ENCODE measurements around the gene CLEC16A.

Gene CLEC16A

DNA sequence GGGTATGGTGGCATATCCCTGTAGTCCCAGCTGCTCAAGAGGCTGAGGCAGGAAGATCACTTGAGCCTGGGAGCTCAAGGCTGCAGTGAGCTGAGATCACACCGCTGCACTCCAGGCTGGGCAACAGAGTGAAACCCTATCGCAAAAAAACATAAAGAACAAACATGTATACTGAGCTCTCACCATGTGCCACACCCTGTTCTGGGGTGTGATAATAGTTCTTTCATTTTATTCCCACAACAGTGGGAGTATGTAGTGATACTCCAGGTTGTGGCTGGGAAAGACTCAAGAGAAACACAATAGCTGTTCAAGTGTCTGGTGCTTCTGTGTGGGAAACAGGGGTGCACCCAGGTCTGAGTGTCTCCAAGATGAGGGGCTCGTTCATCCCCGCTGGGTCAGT, 221.0 kb downstream of the CLEC16A start:
- no peak for DNase-seq

DNA sequence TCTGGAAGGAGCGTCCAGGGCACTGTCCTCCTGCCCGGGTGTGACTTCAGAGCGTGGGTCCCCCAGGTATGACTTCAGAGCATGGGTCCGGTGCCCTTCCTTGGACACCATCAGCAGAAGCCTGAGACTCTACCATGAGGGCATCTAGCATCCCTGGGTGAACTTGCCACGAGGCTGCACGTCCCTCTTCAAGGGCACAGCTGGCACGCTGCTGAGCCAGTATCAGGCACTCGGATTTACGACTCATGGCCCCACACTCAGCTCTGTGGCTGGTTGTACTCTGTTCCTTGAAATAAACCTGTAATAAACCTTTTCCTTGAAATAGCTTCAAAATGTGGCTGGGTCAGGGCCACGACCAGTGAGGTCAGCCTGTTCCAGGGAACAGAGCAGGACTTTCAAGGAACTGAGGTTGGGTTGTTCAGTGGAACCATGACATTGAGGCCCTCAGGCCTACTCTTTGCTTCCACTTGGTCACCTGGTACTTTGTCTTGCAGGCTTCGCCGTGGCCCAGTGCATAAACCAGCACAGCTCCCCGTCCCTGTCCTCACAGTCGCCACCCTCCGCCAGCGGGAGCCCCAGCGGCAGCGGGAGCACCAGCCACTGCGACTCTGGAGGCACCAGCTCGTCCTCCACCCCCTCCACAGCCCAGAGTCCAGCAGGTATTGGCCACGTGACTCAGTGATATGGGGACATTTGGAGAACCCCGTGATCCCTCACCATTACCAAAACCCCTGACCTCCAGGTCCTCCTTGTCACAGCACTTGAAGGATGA, 221.7 kb downstream of the CLEC16A start:
- DNase-seq = no peak

DNA sequence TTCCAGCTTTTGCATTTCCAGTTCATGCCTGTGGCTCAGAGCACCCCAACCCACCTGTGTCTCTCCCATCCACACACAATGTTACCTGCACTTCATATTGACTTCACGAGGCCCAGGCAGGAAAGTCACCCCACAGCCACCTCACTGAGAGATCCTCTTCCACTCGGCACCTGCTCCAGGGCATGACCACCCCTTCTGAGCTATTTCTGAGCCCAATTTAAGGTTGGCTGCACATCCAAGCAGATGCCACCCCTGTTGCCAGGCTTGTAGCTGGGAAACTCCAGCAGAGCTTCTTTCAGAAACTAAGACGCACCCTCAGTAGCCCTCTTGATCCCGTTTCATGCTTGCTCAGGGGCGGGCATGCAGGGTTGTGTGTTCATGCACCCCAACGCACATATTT, 223.2 kb downstream of the CLEC16A start:
- DNase-seq = no peak

DNA sequence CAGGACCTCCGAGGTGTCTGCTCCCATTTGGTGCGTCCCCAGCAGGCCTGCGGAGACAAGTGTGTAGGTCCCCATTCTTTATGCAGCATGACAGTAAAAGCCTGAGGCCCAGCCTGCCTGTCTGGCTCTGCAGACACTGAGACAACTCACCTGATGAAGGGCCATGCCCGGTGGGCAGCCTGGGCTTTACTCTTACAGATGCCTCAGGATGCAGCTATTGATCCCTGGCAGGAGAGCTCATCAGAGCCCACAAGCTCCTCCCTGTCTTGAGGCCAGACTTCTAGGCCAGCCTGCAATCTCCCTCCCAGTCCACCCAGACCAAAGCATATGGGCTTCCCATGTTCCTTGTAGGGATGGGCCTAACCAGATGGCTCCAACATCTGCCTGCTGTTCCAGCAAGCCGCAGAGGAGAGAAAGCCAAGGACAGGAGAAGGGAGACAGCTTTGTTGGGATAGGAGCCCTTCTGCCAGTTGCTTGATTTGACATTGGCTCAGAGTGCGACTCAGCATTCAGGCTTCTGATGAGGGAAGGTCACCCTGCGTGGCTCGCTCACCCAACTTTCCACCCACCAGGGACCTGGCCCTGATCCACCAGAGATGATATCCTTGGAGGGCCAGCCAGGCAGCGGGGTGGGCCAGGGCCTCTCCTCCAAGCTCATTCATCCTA, 224.2 kb downstream of the CLEC16A start:
- DNase-seq = no peak

DNA sequence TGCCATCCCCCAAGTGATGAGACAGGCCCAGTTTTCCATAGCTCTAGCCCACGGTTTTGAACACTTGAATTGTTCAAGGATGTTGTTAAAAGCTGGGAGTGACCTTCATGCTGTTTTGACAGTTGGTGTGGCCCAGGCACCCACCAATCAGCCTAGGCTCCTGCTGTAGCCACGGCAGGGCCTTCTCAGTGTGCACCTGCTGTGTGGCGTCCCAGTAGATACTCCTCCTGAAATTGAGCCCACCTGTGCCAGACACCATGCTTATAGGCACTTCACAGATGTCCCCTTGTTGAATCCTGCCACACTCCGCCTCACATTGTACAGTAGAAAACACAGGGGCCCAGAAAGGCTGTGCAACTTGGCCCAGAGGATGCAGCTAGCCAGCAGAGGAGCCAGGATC, 225.3 kb downstream of the CLEC16A start:
- no peak for DNase-seq

DNA sequence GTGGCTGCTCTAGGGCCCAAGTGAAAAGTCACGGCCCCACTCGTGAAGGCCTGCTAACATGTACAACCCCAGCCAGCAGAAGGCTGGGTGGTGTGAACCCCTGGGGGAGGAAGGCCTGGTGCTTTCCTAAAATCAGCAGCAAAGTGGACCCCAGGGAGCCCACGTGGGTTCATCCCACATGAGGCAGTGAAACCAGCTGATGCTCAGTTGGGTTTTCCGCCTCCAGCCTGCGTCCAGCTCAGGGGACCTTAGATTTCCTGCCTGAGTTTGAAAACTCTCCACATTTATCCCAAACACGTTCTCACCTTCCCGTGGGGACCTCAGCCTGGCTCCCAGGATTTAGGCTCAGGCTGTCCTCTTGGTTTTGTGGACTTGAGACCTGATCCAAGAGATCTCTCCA, 225.8 kb downstream of the CLEC16A start:
- DNase-seq = no peak

DNA sequence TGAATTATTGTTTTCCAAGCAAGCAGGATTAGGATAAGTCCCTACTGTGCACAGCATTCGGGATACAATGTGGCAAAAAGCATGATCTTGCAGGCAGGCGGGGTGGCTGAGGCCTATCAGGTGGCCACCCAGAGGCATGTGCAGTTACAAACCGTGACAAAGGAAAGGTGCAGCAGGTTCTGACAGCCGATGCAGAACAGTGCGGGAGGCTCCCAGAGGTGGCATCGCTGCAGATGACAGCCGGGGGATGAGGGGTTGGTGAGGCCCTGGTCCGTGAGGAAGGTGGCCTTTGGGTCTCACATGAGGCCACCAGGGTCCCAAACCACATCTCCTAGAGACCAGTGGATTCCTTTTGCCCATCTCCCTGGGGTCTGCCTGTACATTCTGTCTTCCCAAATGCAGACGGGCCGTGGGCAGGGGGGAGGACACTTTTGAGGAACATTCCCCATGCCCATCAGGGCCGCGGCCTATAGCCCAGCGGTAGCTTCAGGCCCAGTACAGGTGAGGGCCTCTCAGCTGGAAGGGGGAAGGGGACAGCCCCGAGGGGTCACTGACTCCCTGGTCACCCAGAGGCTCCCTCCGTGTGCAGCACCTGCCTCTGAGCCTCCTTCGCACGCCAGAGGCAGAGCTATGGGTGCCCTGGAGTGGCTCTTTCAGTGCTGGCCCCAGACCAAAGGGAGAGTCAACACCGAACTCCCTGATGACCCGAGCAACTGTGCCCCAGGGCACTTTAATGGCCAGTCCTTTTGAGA, 226.5 kb downstream of the CLEC16A start:
- no peak for DNase-seq

DNA sequence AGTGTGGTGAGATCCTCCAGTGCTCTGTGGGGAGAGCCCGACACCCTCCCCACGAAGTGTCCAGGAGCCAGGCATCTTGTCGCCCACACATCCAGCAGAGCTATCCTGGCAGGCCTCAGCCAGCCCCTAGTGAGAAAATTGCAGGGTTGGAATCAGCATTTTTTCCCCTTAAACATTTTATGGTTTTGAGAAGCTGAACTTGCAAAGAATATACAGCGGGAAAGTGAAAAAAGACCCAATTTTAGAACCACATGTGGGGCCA, 227.0 kb downstream of the CLEC16A start:
- DNase-seq = no peak

DNA sequence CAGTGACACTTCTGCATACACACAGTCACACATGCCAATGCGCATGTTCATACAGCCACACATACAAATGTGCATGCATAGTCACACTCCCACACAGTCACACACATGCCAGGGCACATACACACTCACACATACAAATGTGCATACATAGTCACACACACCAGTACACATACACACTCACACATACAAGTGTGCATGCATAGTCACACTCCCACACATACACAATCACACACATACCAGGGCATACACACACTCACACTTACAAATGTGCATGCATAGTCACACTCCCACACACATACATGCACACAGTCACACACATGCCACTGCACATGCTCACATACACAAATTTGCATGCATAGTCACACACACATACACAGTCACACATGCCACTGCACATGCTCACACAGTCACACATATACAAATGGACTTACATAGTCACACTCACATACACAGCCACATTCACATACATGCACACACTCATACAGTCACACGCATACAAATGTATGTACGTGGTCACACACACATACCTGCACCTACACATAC, 227.5 kb downstream of the CLEC16A start:
- DNase-seq = no peak

DNA sequence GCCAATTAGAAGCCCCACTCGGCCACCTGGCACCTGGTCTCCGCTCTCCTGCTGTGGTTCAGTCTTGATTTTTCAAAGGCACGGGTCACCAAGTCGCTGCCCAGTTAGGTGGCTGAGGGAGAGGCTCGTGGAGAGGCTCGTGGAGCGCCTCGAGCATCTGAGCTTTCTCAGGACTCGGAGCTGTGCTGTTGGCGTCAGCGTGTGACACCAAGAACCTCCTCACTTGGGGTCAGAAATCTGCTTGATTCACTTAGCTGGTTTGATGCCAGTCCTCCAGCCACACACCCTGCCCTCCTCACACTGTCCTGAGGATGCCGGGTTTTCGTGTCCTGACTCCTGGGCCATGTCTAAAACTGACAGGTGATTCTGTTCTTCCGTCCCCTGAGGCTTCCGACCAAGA, 229.1 kb downstream of the CLEC16A start:
- DNase-seq = no peak

DNA sequence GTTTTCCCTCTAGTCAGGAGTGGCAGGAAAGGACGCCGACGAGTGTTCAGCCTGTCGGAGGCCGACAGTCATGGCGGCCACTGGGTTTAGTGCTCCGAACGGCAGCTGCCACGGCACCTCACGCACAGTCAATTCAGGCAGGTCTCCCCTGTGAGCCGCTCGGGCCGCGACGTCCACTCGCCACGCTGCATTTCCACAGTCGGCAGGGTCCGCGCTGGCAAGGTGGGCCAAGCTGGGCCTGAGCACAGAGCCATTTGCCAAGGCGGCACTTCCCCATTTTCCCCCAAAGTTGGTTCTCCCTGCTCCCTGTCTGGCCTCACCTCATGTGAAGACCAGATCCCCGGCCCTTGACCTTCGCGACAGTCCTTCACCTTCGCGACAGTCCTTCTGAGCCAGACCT, 229.8 kb downstream of the CLEC16A start:
- no peak for DNase-seq

DNA sequence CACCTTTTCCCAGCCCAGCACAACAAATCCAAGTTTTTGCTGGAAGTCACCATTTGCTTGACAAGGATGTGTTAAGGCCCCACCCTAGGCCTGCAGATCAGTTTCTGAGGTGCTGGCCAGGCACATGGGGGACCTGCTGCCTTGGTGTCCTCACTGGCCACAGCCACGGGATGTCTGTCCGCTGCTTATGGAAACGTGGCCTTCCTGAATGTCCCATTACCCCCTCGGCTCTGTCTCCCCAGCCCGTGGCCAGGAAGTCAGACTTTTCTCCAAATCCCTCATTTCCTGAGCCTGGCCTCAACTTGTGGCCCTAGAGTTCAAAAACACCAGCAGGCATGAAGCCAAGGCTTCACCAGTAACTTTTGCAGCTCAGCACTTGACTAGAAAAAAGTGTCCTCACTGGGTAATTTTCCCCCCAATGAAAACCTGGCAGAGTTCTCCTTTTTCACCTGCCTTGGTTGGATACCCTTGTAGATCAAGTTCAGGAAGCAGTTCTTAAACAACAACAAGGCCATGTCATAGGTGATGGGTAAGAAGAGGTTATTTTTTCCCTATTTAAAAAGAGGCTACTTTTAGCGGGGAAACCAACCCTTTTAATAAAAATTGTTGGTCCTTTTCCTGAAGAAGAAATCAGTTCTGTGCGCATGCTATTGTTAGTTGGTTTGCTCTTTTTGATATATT, 230.9 kb downstream of the CLEC16A start:
- no peak for DNase-seq

DNA sequence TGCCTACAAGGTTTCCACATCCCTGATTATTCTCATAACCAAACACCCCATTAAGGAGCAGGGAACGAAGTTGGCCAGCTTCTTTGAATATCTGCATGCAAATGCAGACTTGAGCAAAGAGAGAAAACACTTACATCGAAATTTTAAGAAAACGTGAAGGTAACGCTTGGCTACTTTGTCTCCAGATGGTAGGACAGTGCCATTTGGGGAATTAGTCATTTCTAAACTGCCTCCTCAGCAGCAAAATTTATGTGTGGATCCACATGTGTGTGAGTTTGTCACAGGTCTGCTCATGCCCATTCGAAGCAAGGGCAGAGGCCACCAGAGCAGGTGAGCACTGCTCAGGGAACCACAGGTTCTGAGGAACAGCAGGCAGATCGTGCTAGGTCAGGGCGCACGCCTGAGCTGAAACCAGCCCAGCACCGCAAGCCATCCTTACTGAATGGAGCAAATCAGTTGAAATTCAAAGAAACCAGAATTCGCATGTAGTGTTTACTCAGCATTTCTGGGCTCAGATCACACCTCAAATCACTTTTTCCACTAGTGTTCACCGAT, 231.5 kb downstream of the CLEC16A start:
- no peak for DNase-seq

DNA sequence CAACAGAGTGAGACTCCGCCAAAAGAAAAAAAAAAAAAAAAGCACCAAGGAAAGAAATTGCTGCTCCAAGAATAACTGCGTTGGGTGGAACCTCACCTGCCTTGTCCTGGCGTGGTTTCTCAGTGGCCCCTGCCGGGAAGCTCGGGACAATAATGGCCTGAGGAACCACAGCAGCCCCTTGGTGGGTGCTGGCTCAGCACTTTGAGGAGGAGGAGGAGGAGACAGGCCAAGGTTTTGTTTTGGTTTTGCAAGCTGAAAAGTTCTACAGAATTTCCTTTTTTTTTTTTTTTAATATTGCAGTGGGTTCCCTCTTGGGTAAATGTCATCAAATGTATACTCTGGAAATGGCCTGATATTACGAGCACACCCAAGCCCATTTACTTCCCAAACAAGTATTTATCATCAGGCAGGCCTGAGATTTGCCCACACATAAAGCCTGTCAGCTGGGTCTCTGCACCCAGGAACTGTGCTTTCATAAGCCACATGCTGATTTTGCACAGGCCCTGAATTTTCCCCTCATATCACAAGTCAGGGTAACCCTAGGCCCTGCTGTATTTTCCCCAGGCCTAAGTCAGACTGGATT, 233.3 kb downstream of the CLEC16A start:
- peak; percentile 47 to 62 (median 55) for DNase-seq

DNA sequence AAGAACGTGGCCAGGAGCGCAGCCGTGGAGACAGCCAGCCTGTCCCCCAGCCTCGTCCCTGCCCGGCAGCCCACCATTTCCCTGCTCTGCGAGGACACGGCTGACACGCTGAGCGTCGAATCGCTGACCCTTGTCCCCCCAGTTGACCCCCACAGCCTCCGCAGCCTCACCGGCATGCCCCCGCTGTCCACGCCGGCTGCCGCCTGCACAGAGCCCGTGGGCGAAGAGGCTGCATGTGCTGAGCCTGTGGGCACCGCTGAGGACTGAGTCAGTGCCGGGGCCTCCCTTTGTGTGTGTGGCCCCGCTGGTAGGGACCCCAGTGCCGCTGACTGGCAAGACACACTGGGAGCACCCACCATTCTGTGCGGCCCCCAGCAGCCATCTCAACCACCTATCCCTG, 234.1 kb downstream of the CLEC16A start:
- DNase-seq = no peak

DNA sequence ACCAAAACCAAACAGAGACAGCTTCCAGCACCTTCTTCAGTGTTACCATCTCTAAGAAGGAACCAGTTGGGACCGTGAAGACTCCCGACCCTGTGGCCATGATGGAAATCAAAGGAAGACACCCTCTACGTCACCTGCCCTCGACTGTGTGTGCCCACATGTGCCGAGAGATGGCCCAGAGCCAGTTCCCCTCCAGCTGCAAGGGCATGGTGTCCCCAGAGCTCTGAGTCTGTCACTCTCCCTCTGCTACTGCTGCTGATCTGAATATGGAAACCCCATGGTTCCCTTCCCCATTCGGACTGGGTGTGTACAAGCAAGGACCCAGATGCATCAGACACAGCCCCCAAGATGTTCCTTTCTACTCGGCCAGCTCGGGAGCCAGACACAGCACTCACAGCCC, 235.2 kb downstream of the CLEC16A start:
- DNase-seq = peak; percentile 62 to 69 (median 69)

DNA sequence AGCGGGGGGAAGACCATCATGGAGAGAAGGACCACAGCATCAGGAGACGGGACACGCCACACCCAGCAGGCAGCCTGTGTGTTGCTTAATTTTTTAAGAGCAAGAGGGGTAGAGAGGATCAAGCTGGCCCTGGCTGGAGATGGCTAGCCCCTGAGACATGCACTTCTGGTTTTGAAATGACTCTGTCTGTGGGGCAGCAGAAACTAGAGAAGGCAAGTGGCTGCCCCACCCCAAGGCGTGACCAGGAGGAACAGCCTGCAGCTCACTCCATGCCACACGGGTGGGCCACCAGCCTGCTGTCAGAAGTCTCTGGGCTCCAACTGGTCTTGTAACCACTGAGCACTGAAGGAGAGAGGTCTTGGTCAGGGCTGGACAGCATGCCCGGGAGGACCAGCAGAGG, 236.1 kb downstream of the CLEC16A start:
- peak; percentile 66 to 71 (median 70) for DNase-seq

DNA sequence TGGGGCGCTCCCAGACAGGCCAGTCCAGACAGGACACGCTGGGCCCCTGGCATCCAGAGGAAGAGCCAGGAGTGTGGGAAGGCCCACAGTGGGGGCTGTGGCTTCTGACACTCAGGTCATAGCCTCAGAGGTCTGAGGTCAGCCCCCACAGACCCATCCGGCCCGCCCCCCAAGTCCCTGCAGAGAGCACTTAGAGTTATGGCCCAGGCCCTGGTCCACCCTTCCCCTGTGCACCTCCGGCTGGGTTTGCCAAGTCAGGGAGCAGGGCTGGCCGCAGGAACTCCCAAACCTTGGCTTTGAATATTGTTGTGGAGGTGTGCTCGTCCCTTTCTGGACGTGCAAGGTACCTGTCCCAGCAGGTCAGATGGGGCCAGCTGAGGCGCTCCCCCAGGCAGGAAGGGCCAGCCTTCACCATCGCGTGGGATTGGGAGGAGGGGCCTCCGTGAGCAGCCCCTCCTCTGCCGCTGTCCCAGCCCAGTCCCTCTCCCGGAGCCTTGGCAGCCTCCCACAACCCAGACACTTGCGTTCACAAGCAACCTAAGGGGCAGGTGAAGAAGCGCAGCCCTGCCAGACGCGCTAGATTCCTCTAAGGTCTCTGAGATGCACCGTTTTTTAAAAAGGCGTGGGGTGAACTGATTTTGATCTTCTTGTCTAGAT, 237.0 kb downstream of the CLEC16A start:
- DNase-seq = no peak

DNA sequence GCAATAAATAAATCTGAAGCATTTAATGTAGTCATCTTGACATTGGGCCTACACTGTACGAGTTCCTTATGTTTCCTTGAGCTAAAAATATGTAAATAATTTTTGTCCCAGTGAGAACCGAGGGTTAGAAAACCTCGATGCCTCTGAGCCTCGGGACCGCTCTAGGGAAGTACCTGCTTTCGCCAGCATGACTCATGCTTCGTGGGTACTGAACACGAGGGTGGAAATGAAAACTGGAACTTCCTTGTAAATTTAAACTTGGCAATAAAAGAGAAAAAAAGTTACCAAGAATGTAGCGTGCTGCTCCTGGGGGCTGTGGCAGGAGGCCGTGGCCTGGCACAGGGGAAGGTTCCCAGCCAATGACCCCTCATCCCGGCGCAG, 237.5 kb downstream of the CLEC16A start:
- peak; percentile 95 to 99 (median 99) for DNase-seq

DNA sequence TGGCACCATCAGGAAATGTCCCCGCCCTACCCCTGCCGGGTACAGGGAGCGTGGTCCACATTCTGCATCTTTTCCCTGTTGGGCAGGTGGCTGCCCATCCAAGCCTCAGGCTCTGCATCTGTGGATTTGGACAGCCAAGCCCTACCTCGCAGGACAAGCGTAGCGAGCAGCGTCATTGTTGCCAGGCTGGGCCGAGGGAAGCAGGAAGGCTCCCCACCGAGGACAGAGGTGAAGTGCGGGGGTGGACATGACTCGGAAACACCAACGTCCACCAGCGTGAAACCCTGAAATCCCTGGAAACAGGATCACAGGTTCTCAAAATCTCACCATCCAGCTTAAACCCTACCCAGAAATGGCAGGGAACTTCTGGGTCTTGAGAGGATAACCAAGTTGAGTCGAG, 238.0 kb downstream of the CLEC16A start:
- peak; percentile 35 to 64 (median 46) for DNase-seq

DNA sequence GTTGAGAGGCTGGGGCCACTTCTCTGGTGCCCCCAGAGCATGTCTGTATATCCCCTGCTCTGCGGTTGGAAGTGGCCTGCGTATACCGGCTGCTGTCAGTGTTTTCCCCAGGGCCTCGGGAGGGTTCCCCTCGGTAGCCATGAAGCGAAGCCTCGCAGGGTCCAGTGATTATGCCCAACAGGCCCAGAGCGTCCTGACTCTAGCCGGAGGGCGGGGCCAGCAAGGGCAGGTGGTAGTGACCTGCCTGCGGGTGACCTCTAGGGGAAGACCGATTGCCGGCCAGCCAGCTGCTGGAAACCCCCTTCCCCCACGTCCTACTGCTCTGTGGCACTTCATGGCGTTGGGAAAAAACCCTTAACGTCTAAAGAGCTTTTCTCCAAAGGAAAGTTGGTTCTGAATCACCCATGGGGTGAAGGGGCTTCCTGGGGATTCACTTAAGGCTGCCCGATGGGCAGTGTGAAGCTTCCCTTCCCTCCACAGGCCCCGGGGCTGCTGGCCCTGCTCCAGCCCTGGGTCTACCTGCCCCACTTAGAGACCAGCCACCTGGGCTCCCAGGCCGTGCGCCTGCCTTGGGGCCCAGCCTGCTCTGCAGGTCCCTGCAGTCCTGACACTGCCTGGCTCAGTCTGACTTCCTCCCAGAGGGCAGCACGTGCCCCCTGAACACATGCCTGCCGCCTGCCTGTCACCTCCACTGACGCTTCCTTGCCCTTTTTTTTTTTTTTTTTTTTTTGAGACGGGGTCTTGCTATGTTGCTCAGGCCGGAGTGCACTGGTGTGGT, 238.9 kb downstream of the CLEC16A start:
- peak; percentile 83 to 93 (median 86) for DNase-seq

Data from suppressor macrophage treated with lipopolysaccharide for 1 hour (primary cell).